GM23338 (cell line): ENCODE data around the gene GNG12. TPM values are rescaled to one million over a fixed set of nuclear protein-coding genes. Genes with fewer than 3 reads are reported as not detected.

Experiments
- ATAC-seq: fragments of 200-7000 bp; cut with Tn5 transposase; 3 replicates; pipeline ENCODE4 v1.9.1; 2020
- DNase-seq: peaks from one replicate; pipeline ENCODE4 v3.0.0-alpha.2; 2015; ENCODE audit warnings: low spot score
- H2AFZ ChIP-seq: fragments of 200-600 bp; sonication (generic); 2 replicates; pipeline ENCODE4 v1.8.0; 2016; ENCODE audit warnings: antibody characterized with exemption, mild to moderate bottlenecking, moderate library complexity
- H3F3A ChIP-seq: fragments of 200-600 bp; sonication (generic); replicated peaks from 2 replicates; pipeline ENCODE4 v1.8.0; 2017; ENCODE audit warnings: antibody characterized with exemption, mixed run types, low read depth
- H3K27ac ChIP-seq: fragments of 200-600 bp; sonication (generic); 2 replicates; pipeline ENCODE4 v1.6.1; 2016; ENCODE audit warnings: low read depth
- H3K27me3 ChIP-seq: fragments of 200-600 bp; sonication (generic); 2 replicates; pipeline ENCODE4 v1.8.0; 2016; ENCODE audit warnings: mild to moderate bottlenecking, mixed run types, moderate library complexity; ENCODE audit not compliant: insufficient read depth
- H3K36me3 ChIP-seq: fragments of 200-600 bp; sonication (generic); 2 replicates; pipeline ENCODE4 v1.8.0; 2016; ENCODE audit warnings: mild to moderate bottlenecking; ENCODE audit not compliant: insufficient read depth
- H3K4me1 ChIP-seq: fragments of 200-600 bp; sonication (generic); 2 replicates; pipeline ENCODE4 v1.8.0; 2016; ENCODE audit warnings: mild to moderate bottlenecking, moderate library complexity; ENCODE audit not compliant: insufficient read depth
- H3K4me2 ChIP-seq: fragments of 200-600 bp; sonication (generic); 2 replicates; pipeline ENCODE4 v1.7.1; 2017; ENCODE audit warnings: mixed run types
- H3K4me3 ChIP-seq: fragments of 200-600 bp; sonication (generic); 2 replicates; pipeline ENCODE4 v1.6.1; 2016; ENCODE audit warnings: mixed run types
- H3K79me2 ChIP-seq: fragments of 200-600 bp; sonication (generic); replicated peaks from 2 replicates; pipeline ENCODE4 v1.8.0; 2017; ENCODE audit warnings: mild to moderate bottlenecking; ENCODE audit not compliant: insufficient read depth
- H3K9me2 ChIP-seq: fragments of 200-600 bp; sonication (generic); 2 replicates; pipeline ENCODE4 v1.8.0; 2017; ENCODE audit not compliant: insufficient read depth
- H4K20me1 ChIP-seq: fragments of 200-600 bp; sonication (generic); replicated peaks from 2 replicates; pipeline ENCODE4 v1.8.0; 2017; ENCODE audit warnings: mild to moderate bottlenecking; ENCODE audit not compliant: insufficient read depth
- H3K27ac Mint-ChIP-seq: 2 replicates; pipeline ENCODE4 v1.8.0; 2020; ENCODE audit warnings: inconsistent platforms, mild to moderate bottlenecking, moderate library complexity, mixed read lengths
- H3K27me3 Mint-ChIP-seq: 3 replicates; pipeline ENCODE4 v1.8.0; 2022; ENCODE audit warnings: low read depth, mild to moderate bottlenecking, moderate library complexity, mixed read lengths, inconsistent platforms; ENCODE audit not compliant: insufficient read depth, poor library complexity
- H3K36me3 Mint-ChIP-seq: 3 replicates; pipeline ENCODE4 v1.8.0; 2021; ENCODE audit warnings: low read depth, mild to moderate bottlenecking, inconsistent platforms, moderate library complexity, mixed read lengths
- H3K4me1 Mint-ChIP-seq: 3 replicates; pipeline ENCODE4 v1.8.0; 2020; ENCODE audit warnings: mild to moderate bottlenecking, inconsistent platforms, mixed read lengths
- H3K4me3 Mint-ChIP-seq: 3 replicates; pipeline ENCODE4 v1.8.0; 2021; ENCODE audit warnings: moderate library complexity, mild to moderate bottlenecking, inconsistent platforms, mixed read lengths
- H3K9me3 Mint-ChIP-seq: 3 replicates; pipeline ENCODE4 v1.8.0; 2020; ENCODE audit warnings: moderate library complexity, mild to moderate bottlenecking, inconsistent platforms, mixed read lengths
- CREB1 ChIP-seq: fragments of 250-450 bp; sonication (Bioruptor Pico); IDR thresholded peaks from 2 replicates; pipeline ENCODE4 v1.5.0; 2020; ENCODE audit warnings: low read depth, mild to moderate bottlenecking, moderate library complexity
- CTCF ChIP-seq, 2 experiments: fragments of 200-600 bp in 1 of 2; sonication (generic) in 1 of 2; conservative IDR thresholded peaks; 2 replicates each; pipeline versions ENCODE4 v1.5.1 to v1.6.1; 2016 to 2017; ENCODE audit warnings: antibody characterized with exemption in 2 of 2, low read depth in 2 of 2, mild to moderate bottlenecking in 2 of 2, moderate library complexity in 1 of 2
- ETS1 ChIP-seq: IDR thresholded peaks from 2 replicates; pipeline ENCODE4 v1.6.1; 2016; ENCODE audit warnings: antibody characterized with exemption
- EZH2 ChIP-seq: fragments of 200-600 bp; sonication (generic); IDR thresholded peaks from one replicate; pipeline ENCODE4 v1.8.0; 2017; ENCODE audit warnings: antibody characterized with exemption, mild to moderate bottlenecking, low read depth; ENCODE audit not compliant: unreplicated experiment
- EZH2phosphoT487 ChIP-seq: fragments of 200-600 bp; sonication (generic); IDR thresholded peaks from one replicate; pipeline ENCODE4 v1.8.1; 2018; ENCODE audit warnings: antibody characterized with exemption; ENCODE audit not compliant: unreplicated experiment
- JUNB ChIP-seq: IDR thresholded peaks from one replicate; pipeline ENCODE4 v1.6.1; 2016; ENCODE audit warnings: antibody characterized with exemption; ENCODE audit not compliant: unreplicated experiment
- NANOG ChIP-seq: IDR thresholded peaks from 2 replicates; pipeline ENCODE4 v1.6.1; 2016; ENCODE audit warnings: antibody characterized with exemption, borderline replicate concordance
- POLR2AphosphoS5 ChIP-seq: IDR thresholded peaks from 2 replicates; pipeline ENCODE4 v1.6.1; 2016; ENCODE audit warnings: antibody characterized with exemption, low read depth
- REST ChIP-seq: IDR thresholded peaks from one replicate; pipeline ENCODE4 v1.6.1; 2018; ENCODE audit warnings: antibody characterized with exemption; ENCODE audit not compliant: unreplicated experiment
- STAT1 ChIP-seq: IDR thresholded peaks from one replicate; pipeline ENCODE4 v1.6.1; 2016; ENCODE audit warnings: antibody characterized with exemption; ENCODE audit not compliant: unreplicated experiment
- ZNF114 ChIP-seq: fragments of 250-450 bp; sonication (Bioruptor Pico); IDR thresholded peaks from 2 replicates; pipeline ENCODE4 v1.5.0; 2020; ENCODE audit warnings: mild to moderate bottlenecking, moderate library complexity
- ZNF331 ChIP-seq: fragments of 250-450 bp; sonication (Bioruptor Pico); IDR thresholded peaks from 2 replicates; pipeline ENCODE4 v1.5.0; 2020; ENCODE audit warnings: low read depth, mild to moderate bottlenecking, moderate library complexity
- polyA plus RNA-seq: library from polyadenylated mRNA; unstranded; fragments of >200 nt; fragmentation: Nextera tagmentation; extraction: Ambion mirVana; gene quantifications from 2 replicates; pipeline ENCODE4 v1.2.1, GENCODE V29; 2016
- total RNA-seq: library from RNA; depleted of rRNA; stranded (reverse); fragments of >200 nt; shearing (Covaris generic); gene quantifications from 2 replicates; pipeline ENCODE4 v1.2.3, GENCODE V29; 2014
- TF ChIP-seq, protein P1 (sequence below): fragments of 250-450 bp; sonication (Bioruptor Pico); IDR thresholded peaks from 2 replicates; pipeline ENCODE4 v1.5.0; 2020; ENCODE audit warnings: mild to moderate bottlenecking, moderate library complexity

The GNG12 gene
- total and polyA plus RNA-seq, 2 experiments from 2014 or later = 13.4 to 33.0 TPM

DNA sequence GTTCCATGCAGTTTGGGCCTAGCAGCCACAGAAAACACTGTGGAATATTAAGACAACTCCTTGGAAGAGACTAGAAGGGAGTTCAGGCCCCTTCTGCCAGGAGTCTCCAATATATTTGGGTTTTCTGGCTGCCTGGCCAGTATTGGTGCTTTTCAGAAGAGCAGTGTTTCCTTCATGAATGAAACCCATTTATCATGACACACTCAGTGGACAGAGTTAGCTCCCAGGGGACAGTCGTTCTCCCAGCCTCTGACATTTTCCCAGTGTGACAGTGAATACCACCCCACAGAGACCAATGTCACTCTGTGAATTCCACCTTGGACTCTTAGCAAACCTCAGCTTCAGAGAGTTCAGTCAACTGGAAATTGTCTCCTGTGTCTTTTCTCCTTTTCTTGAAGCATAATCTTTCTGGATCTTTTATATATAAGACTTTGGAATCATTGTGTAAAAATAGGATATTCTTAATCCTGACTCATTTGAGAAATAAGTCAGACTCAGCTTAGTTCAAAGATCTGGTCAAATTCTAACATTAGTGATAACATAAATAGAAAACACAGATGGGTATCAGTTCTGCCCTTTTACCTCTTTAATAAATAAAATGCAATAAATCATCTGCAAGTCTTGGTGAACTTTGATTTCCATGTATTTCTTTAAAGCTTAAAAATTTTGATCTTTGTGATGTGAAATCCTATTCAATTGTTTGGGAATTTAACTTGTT, 40.4 kb downstream of the GNG12 start:
- Histone ChIP-seq H2AFZ (no peak overlapping the region), H3K27ac (peak overlapping the region; percentile 35; the same call in 1 of the 2 replicates), H4K20me1 (no peaks in the 10 kb centered on the region), H3K9me2 (0 out of 2 replicates have a peak, but pooled peaks cover 3% of the 10 kb centered on the region), H3F3A (no peaks in the 10 kb centered on the region), H3K4me3 (no peak overlapping the region), H3K36me3 (0 out of 2 replicates have a peak, but pooled peaks cover 5% of the 10 kb centered on the region), H3K4me1 (peaks cover 31% of the 10 kb centered on the region), H3K27me3 (no peaks in the 10 kb centered on the region), H3K4me2 (no peak overlapping the region), H3K79me2 (peaks cover 4% of the 10 kb centered on the region; the same call in 1 of the 2 replicates)
- H3K4me1 Mint-ChIP-seq = peaks cover 25% of the 10 kb centered on the region
- TF ChIP-seq REST (no peak), CTCF (conservative IDR thresholded peaks at IDR 0.05; ENCODE audit: low read depth in 2 of 2) (no peak), POLR2AphosphoS5 (no peak), STAT1 (no peak), CREB1 (no peak), NANOG (no peak), EZH2phosphoT487 (no peak), ZNF114 (no peak), EZH2 (no peak), JUNB (no peak), ZNF331 (CRISPR knock-in tag) (no peak), ETS1 (no peak)
- TF ChIP-seq, protein P1, sequence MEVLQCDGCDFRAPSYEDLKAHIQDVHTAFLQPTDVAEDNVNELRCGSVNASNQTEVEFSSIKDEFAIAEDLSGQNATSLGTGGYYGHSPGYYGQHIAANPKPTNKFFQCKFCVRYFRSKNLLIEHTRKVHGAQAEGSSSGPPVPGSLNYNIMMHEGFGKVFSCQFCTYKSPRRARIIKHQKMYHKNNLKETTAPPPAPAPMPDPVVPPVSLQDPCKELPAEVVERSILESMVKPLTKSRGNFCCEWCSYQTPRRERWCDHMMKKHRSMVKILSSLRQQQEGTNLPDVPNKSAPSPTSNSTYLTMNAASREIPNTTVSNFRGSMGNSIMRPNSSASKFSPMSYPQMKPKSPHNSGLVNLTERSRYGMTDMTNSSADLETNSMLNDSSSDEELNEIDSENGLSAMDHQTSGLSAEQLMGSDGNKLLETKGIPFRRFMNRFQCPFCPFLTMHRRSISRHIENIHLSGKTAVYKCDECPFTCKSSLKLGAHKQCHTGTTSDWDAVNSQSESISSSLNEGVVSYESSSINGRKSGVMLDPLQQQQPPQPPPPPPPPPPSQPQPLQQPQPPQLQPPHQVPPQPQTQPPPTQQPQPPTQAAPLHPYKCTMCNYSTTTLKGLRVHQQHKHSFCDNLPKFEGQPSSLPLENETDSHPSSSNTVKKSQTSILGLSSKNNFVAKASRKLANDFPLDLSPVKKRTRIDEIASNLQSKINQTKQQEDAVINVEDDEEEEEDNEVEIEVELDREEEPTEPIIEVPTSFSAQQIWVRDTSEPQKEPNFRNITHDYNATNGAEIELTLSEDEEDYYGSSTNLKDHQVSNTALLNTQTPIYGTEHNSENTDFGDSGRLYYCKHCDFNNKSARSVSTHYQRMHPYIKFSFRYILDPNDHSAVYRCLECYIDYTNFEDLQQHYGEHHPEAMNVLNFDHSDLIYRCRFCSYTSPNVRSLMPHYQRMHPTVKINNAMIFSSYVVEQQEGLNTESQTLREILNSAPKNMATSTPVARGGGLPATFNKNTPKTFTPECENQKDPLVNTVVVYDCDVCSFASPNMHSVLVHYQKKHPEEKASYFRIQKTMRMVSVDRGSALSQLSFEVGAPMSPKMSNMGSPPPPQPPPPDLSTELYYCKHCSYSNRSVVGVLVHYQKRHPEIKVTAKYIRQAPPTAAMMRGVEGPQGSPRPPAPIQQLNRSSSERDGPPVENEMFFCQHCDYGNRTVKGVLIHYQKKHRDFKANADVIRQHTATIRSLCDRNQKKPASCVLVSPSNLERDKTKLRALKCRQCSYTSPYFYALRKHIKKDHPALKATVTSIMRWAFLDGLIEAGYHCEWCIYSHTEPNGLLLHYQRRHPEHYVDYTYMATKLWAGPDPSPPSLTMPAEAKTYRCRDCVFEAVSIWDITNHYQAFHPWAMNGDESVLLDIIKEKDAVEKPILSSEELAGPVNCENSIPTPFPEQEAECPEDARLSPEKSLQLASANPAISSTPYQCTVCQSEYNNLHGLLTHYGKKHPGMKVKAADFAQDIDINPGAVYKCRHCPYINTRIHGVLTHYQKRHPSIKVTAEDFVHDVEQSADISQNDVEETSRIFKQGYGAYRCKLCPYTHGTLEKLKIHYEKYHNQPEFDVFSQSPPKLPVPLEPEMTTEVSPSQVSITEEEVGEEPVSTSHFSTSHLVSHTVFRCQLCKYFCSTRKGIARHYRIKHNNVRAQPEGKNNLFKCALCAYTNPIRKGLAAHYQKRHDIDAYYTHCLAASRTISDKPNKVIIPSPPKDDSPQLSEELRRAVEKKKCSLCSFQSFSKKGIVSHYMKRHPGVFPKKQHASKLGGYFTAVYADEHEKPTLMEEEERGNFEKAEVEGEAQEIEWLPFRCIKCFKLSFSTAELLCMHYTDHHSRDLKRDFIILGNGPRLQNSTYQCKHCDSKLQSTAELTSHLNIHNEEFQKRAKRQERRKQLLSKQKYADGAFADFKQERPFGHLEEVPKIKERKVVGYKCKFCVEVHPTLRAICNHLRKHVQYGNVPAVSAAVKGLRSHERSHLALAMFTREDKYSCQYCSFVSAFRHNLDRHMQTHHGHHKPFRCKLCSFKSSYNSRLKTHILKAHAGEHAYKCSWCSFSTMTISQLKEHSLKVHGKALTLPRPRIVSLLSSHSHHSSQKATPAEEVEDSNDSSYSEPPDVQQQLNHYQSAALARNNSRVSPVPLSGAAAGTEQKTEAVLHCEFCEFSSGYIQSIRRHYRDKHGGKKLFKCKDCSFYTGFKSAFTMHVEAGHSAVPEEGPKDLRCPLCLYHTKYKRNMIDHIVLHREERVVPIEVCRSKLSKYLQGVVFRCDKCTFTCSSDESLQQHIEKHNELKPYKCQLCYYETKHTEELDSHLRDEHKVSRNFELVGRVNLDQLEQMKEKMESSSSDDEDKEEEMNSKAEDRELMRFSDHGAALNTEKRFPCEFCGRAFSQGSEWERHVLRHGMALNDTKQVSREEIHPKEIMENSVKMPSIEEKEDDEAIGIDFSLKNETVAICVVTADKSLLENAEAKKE = no peak
- H3K36me3 Mint-ChIP-seq = peaks cover 5% of the 10 kb centered on the region
- peaks cover 5% of the 10 kb centered on the region; the same call in 1 of the 3 replicates for H3K9me3 Mint-ChIP-seq
- ATAC-seq (no peak), DNase-seq (no peak)
- no peaks in the 10 kb centered on the region for H3K27me3 Mint-ChIP-seq
- no peak overlapping the region for H3K4me3 Mint-ChIP-seq
- H3K27ac Mint-ChIP-seq = no peak overlapping the region
